HG03558 (cell line): ENCODE data around the gene P2RY13.

Source experiments
- ATAC-seq: cut with Tn5 transposase; IDR thresholded peaks from one replicate; pipeline ENCODE4 v1.9.1; 2021; ENCODE audit warnings: moderate number of reproducible peaks; ENCODE audit not compliant: unreplicated experiment; ENCODE audit errors: extremely low read depth

P2RY13 gene

DNA sequence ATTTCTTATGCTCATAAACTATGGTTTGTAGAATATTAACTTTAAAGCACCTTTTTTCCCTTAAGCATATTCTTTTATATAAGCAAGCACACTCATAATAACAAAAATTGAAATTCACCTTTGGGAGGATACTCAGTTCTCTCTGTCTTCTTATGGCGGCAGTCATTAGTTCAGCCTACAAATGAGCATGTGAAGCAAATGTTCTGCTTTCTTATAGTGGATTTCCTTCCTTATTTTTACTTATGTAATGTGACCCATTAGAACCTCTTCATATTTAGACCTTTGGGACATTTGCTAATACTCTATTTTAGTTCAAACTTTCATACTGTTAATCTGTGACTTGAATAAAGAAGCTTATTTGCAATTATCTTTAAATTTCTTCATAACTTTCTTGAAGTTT, at the start of gene P2RY13:
TSS of gene P2RY13 (minus strand) at position 187 of the 400 bp plus-strand sequence. CDS start at position 166, 21 bp downstream.
- ATAC-seq: no peak

DNA sequence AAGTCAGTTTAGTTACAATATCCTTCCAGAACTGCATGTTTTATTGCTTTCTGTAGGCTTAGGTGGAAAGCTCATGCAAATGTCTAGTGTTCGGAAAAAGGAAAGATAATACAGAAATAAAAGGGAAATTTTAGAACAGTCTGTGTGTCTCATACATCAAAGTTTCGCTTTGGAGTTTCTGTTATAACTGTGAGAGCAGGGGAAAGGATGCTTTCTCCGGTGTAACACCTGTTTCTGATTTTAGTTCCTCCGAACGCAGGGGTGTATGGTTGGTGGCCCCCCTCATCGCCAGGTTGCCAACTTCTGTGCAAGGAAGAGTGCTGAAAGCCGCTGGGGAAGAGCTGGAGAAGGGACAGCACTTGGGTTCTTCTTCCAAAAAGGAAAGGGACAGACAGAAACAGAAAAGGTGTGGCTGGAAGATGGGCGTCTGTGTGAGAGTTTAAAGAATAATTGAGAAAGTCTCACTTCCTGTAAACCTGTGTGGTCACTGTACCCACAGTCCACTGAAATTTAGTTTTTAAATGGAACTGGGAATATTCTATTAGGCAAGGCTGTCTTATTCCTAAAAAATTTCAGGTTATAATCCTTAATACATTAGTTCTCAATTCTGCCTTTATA, 48.5 kb upstream of the P2RY13 start:
- ATAC-seq: no peak

DNA sequence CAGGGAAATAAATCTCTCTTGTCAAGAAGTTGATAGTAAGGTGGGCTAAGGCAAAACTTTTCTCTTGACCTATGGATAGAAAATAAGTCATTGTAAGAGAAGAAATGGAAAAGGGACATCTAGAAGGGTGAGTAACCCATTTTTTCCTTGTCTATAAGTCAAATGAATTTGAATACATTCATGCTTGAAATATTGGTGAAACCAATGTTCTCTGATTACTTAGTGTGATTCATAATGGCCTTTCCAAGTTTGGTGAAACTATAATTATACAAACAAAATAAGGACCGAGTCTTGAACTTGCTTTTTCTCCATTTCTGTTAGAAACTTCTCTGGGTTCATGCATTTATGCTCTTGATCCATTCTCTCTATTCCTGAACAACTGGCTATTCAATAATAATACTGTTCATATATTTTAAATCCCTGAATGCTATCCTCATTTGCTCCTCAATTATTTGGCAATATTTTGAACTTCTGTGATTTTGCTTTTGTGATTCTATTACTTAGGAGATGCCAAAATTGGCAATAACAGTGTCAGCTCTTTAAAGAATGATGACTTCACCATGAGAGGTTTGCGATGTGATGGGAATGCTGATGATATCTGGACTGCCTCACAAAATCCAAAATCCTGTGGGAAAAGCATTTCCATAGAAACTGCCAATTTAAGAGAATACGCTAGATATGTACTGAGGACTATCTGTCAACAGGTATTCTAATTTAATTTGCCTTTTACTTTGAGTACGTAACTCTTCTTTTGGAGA, 42.9 kb upstream of the P2RY13 start:
- ATAC-seq: no peak

DNA sequence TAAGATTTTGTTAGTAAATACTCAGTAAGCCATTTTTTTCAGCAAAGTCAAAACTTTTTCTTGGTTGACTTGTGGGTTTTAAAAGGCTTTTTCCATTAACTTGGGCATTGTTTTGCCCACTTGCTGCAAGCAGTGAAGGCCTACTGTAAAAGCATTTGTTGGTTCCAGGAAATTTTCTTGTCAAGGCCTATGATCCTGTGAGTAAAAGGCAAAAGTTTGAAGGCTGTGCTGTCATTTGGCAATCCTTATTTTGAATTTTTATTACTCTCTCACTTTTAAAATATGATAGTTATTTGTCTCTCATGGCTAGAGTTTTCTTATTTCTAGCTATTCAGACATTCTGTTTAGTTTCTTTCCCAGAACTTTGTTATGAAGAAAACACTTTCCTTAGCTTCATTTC, 42.2 kb upstream of the P2RY13 start:
- no peak for ATAC-seq

DNA sequence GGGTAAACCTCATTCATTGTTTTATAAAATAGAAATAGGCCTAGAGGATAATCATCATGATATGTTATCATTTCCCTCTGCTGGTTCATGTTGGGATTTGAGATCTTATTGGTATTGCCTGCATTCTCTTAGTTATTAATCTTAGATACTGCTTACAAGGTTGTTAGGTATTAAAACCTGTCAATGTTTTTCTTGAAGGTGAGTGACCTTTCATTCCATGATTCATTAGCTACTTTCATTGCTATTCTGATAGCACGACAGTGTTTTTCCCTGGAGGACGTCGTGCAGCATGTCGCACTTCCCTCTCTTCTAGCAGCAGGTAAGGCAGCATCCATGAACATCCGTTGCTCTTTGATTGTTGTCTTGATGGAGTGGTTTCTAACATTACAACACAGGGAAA, 38.1 kb upstream of the P2RY13 start:
- no peak for ATAC-seq

DNA sequence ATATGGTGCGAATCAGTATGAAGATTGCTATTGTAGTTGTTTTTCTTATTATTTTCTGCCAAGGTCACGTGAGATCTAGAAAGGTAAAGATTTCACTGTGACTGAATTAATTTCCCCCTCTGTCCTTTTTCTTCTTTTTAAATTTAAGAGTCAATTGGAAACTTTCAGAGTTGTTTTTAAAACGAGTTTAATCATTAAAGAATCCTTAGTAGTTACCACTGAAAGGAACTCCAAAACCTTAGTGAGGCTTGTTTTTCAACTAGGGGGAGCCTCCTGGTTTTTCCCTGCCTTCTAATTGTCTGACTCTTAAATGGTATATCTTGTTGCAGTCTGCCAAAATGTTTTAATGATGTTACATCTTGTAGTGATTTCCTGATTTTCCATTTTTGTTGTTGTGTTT, 37.6 kb upstream of the P2RY13 start:
- no peak for ATAC-seq

DNA sequence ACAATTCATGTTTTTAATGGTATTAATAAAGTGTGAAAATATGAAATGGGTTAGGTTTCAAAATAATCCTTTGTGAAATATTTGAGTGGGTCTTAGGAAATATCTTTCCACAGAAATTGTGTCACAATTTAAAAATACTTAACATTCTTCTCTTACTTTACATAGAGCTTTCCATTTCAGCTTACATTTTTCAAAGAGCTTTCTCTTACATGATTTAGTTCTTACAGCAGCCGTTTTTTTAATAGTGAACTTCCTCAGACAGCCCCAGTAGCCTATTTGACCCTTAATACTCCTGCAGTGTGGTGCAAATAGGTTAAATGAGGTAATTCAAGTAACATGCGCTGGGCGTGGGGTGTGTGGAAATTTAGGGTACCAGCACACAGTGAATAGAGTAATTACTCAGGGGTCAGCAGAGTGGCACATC, 33.4 kb upstream of the P2RY13 start:
- ATAC-seq: no peak

DNA sequence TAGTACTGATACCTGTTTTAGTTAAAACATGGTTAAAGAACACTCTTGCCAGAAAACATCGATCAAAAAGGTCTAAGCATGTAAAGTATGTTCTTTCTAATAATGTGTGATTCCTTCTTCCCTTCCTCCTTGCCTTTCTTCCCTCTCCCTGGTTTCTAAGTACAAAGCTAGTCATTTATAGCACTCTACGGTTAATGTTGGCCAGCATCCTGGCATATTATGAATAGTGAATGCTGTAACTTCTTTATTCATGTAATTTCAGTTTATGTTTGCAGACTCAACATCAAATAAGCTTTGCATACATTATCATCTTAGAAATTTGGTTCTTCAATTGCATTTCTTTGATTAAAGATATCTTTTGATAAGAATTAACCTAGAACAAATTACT, 28.1 kb upstream of the P2RY13 start:
- ATAC-seq: no peak

DNA sequence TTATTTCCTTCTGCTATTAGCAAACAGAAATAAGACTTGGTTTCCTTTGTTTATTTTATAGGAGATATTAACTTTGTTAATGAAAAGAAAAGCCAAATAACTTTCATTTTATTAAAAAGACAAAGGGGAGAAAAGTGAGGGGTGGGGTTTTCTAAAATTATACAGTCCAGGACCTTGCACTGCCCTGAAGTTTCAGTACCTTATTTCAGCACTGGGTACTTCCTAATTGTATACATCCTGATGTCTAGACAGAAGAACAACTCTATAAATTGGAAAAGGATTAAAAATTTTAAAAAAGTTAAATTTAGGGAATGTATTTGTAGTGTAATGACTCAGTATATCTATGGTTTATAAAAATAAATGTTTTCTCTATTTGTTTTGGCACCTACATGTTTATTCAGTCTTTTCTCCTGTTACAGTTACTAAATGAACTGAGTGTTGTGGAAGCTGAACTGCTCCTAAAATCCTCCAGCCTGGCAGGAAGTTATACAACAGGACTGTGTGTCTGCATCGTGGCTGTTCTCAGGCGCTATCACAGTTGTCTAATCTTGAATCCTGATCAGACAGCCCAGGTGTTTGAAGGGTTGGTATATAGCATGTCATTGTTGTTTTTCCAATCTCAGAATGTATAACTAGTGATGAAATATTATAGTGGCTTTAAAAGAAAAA, 27.6 kb upstream of the P2RY13 start:
- ATAC-seq: no peak

DNA sequence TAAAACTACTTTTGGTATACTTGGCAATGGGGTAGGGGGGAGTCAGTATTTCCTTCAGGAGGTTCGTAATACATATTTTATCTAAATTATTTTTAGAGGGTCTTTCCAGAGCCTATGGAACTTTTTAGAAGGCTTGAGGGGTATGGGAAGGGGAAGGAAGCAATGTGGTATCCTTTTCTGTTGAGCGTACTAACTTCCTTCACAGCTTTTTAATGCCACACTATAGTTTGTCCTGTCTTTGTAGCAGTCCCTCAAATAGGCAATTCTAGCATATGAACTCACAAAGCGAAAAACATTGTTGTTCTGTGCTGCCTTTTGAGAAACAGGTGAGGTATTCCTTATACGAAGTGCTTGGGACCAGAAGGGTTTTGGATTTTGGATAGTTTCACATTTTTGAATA, 22.3 kb upstream of the P2RY13 start:
- no peak for ATAC-seq

DNA sequence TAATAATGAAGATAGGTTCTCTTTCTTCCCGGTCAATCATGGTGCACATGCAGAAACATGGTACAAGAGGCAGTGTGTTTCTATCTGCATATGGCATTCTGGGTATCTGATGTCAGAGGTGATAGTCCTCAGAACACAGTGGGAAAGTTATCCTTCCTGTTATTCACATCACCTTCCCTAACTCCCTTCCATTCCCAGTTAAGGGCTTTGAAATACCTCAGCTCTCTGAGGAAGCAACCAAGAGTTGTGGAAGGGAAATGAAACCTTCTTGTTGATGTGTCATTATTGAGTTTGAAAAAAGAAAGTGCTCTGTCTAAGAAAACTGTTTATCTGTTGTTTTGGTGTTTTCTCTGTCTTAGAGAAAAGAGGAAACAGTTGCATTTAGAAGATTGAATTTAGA, 21.9 kb upstream of the P2RY13 start:
- ATAC-seq: no peak

DNA sequence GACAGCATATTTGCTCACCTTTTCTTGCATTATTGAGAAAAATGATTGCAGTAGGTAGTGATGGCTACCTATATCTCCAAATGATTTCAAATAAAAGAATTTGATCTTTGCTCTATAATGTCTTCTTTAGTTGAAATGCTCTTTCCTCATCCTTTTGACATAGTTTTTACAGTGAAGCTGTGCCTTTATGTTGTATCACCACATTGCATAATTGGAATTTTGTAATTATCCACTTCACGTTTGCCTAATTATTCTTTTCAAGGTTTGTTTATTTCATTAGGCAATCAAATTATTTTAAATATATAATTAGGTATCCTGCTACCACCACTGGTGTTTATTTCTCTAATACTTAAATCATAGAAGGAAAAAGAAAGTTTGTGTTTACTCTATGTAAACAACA, 21.3 kb upstream of the P2RY13 start:
- ATAC-seq: no peak

DNA sequence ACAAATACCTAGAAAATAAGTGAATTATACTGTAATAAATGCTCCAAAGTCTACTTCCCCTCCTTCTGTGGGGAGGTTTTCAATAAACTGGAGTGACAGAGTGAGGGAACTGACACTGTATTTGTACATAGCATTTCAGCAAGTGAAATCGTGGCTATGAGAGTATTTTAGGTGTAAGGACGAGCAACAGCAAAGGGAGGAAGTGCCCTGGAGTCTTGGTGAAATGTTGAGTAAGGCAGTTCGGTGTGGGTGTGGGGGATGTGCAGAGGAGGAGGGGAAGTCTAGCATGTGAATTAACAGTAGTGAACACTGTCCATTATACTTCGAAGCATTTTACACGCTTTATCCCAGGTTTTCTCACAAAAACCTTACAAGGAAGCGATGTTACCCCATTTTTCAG, 18.1 kb upstream of the P2RY13 start:
- ATAC-seq: no peak

DNA sequence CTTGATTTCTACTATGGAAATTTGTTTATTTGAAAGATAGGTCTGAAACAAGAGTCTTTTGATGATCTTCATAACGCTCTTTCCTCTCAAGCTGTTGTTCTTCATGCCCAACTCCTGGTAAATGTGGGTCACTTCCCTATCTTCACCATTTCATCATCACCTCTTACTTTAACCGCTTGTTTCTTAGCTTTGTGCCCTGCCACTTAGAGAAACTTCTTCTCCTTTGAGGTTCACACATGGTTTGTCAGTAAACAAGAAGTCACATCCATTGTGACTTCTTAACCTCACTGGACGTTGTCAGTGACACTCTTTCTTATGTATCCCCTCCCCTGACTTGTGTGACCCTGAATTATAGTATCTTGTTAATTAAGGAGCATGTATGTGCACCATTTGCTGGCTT, 16.9 kb upstream of the P2RY13 start:
- no peak for ATAC-seq

DNA sequence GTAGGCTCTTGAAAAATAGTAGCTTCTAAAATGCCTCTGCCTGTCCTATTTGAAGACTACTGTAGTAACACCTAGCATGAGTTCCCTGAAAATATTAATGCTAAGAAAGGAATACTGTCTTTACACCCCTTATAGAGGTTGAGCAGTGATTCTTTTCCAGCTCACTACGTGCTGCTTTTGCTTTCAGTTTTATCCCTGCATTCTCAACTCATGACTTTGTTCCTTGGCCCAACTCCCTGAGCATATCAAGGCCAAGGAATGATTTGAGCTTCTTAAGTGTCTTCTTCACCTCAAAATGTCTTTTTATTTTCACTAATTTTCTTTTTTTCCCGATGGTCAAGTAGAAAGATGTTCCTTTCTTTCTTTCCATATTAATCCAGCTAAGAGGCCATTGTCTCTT, 16.5 kb upstream of the P2RY13 start:
- no peak for ATAC-seq

DNA sequence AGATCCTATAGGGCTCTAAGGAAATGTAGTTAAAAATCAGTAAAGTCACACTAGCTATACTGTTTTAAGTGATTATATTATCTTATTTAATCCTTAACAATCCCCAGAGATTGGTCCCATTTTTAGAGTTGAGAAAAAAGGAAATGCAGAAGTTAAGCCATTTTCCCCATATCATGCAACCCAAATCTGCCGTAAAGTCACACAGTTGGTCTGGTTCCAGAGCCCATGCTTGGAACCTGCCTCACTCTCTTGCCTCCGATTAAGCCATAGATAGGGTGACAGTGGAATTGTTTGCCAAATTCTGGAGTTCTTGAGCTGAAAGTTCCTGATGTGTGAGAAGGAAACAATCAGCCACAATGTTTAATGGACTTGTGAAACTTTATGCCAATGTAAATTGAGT, 2.3 kb upstream of the P2RY13 start:
- ATAC-seq: no peak

DNA sequence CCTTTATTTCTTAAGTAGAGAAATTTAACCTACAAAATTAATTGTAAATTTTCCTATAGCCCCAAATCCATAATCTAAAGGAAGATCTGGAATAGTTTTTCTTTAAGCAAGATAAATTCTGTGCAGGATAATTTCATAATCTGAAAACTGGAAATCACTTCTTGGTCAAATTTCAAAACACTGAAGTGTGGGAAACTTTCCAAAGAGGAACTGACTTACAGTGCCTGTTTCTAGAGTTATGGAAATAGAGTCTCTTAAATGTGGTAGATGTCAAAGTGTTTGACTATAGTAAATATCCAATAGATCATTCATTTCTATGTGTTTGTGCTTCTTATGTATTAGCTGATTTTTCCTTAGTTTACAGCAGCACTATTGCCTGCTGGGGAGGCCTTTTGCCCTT, 1.6 kb upstream of the P2RY13 start:
- ATAC-seq: no peak

DNA sequence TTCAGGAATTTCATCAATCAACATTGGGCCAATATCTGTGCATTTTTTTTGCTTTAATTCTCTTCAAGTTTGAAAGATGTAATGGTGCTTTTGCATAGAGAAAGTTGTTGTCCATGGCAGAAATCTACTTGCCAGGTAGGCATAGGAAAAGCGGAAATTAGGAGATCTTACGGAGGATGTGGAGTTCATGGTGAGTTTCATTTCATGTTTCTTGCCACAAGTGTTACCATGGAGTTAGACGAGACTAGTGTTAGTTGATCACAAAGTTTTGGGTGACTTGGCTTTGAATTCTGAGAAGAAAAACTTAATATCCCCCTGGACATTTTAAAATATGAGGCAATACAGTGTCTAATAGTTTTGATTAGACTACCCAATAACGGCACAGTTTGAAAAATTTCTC, 1.0 kb upstream of the P2RY13 start:
- no peak for ATAC-seq

DNA sequence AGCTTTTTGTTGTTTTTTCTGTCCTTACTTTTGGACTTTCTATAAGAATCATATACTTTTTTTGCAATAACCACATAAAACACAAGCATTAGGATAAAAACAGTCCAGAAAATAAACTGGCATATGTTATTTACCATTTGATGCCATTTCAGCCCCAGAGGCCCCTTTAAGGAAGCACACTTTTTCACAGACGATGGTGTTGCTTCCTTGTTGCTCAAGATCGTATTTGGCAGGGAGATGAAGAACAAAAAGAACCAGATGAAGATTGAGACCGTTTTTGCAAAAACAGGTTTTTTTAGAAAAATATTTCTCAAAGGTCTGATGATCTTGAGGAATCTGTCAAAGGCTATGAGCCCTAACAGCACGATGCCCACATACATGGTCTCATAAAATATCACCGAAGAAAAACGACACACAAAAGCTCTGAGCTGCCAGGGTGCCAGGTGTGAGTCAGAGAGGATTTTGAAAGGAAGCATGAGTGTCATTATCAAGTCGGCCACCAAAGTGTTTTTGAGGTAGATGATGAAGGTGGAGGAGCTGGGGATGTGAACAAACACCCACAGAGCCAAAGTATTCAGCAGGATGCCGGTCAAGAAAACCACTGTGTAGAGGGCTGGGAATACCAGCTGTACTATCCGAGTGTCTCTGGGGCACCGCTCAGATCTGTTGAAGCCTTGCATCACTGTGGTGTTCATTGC, 902 bp downstream of the P2RY13 start:
- ATAC-seq: no peak

DNA sequence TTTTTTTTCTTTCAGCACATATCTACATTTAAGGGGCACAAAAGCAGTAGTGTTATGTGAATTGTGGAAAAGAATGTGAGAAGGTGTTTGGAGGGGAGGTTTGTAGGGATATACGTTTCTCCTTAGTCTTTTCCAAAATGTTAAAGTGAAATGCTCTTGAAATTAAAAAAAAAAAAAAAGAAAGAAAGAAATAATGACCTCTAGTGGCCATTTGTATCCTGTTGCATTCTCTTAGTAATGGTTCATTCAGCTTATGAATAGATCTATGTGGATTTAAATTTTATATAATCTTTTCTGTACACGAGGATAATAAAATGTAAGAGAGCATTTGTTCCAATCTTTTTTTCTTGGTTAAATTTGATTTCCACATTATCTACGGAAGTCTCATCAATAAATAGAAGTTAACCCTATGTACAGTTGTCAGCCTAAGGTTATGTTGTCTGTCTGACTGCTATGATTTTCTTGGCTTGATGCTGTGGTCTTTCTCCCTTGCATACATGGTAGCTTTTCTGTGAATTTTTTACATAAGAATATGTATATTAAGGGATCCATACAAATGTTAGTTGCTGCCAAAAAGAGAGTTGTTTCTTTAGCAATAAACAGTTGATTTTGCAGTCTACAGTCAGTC, 1.7 kb downstream of the P2RY13 start:
- no peak for ATAC-seq

DNA sequence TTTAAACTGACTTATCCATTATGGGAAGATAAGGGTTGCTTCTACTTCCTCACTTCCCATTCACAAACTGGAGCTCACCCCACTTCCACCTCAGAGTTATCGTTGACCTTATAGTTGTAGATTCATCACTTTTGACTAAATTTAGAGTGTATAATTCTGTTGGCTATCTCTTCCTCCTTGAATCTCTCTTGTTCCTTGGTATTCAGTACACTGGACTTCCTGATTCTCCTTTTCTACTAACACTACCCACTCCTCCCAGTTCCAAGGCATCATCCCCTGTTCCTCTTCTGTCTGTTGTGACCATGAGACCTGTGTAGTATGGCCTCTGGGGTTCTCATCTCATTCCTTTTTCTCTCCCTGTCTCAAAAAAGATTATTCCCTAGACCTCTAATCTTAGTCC, 6.8 kb downstream of the P2RY13 start:
- ATAC-seq: no peak
